ENCODE results near the gene MCC.
"Not testable (repeated sequence)": the region's sequence is repeated elsewhere in the genome, so short reads cannot be mapped to it uniquely, and the experiment has no call there.

Gene MCC

DNA sequence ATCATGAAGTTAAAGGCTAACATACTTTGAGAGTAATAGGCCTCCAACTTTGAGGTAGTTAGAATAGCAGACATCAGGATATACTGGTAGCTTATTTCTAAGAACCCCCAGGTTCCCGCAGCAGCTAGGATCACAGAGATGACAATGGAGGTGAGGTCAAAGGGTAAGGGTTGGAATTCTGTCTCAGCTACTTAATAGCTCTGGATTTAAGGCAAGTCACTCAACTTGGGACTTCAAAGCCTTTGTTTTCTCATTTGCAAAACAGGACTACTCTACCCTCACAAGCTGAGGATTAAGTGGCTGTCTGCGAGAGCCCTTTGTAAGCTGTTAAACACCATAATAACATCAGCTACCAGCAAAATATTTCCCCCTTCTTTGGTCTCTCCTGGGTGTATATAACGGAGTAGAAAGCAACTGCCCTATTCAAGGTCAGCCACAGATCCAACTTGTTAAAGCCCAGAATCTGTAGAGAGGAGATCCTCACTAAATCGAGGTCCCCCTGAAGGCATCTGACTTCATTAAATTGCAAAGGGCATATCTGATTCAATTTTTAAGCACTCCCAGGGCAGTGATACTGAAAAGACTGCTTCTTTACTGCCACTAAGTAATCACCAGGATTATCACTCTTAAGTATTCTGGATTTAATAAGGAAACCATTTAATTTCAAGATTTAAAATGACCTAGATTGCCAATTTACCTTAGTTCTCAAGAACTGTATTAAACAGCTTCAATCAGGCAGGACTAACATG, 407.0 kb downstream of the MCC start:
- no peak for DNase-seq (ENCODE audit: low read depth)

DNA sequence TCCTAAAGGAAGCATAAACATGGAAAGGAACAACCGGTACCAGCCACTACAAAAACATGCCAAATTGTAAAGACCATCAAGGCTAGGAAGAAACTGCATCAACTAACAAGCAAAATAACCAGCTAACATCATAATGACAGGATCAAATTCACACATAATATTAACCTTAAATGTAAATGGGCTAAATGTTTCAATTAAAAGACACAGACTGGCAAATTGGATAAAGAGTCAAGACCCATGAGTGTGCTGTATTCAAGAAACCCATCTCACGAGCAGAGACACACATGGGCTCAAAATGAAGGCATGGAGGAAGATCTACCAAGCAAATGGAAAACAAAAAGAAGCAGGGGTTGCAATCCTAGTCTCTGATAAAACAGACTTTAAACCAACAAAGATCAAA, 411.6 kb downstream of the MCC start:
- DNase-seq (ENCODE audit: low read depth), result not testable (repeated sequence)

DNA sequence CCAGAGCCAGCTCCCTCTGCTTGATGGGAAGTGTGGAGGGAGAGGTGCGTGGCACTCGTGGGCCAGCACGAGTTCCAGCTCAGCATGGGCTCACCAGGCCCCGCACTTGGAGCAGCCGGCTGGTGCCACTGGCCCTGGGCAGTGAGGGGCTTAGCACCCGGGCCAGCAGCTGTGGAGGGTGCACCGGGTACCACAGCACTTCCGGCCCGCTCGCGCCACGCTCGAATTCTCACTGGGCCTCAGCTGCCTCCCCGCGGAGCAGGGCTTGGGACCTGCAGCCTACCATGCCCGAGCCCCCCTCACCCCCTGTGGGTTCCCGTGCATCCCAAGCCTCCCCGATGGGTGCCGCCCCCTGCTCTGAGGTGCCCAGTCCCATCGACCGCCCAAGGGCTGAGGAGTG, 413.2 kb downstream of the MCC start:
- DNase-seq (ENCODE audit: low read depth), result no peak

DNA sequence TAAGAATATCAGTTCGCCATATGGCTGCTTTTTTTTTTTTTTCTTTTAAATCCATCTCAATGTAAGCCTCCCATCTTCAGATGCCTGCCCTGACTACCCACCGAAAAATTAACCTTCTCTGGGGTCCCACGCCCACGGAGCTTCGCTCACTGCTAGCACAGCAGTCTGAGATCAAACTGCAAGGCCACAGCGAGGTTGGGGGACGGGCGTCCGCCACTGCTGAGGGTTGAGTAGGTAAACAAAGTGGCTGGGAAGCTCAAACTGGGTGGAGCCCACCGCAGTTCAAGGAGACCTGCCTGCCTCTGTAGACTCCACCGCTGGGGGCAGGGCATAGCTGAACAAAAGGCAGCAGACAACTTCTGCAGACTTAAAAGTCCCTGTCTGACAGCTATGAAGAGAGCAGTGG, 414.6 kb downstream of the MCC start:
- not testable (repeated sequence) for DNase-seq (ENCODE audit: low read depth)

DNA sequence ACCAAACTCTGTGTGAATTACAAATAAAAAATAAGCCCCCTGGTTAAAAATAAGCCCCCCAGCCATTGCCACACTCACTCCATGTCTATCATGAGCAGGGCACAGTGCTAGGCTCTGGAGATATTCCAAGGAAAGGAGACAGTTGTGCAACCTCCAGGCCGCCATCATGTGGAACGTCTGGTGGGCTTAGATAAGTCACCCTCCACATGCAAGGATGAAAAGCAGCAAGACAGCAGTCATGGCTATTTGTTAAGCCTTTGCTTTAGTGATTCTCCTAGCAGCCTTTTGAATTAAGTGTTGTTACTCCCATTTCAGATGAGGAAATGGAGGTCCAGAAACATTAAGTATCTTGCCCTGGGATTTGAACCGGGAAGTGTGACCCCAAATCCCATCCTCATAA, 416.9 kb downstream of the MCC start:
- no peak for DNase-seq (ENCODE audit: low read depth)

DNA sequence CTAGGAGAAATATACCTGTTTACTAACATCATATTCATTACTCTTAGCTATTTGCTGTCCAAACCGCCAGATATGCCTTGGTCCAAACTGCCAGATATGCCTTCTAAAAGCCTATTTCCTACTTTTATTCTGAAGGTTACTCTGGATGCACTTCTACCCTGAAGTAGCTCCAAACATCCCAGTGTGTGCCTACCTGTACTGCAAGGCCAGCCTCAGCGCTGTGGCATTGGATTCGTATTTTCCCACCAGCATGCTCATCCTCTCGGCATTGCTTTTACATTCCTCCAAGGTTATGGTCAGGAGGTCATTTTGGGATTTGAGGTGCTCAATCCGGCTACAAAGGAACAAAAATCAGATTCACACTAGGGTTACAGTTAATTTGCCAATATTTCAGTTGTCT, 417.4 kb downstream of the MCC start:
- DNase-seq (ENCODE audit: low read depth), result no peak

DNA sequence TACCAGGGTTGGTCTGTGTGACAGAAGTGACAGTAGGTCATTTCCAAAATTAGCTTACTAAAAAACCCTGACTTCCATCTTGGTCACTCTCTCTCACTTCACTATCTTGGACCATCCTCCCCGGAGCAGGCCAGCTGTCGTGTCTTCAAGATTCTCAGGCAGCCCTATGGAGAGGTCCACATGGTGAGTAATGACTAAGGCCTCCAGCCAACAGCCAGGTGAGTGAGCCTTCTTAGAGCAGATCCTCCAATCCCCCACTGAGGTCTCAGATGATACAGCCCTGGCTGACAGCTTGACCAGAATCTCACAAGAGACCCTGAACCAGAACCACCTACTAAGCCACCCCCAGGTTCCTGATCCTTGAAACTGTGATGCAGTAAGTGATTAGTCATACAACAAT, 419.7 kb downstream of the MCC start:
- peak; percentile 46 for DNase-seq (ENCODE audit: low read depth)

DNA sequence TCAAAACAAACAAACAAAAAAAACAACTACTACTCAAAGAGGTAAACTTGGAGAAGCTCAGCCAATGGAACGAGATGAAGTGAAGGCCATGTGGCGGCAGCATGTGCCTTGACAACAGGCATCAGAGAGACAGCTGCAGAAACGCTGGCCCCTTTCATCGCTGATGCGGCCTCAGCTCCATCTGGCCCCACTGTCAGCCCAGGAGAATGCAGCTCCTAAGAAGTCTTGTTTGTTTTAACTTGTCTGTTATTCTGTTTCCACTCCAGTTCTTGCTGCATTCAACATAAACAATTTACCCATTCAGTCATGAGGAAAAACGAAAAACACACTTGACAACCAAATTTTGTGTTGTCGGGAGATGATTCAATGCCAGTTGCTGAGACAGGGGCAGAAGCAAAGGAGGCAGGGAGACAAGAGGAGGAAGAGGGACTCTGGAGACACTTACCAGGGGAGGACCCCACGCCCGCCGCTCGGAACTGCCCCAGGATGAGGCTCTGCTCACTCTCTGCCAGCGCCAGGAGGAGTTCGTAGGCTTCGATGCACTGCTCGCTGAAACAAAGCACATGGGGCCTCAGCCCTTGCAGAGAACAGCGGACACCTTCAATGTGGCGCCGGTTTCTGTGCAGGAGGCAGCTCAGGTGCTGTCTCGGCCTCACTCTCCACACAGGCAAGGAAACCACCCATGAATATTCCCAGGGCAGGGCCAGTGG, 420.5 kb downstream of the MCC start:
- no peak for DNase-seq (ENCODE audit: low read depth)

DNA sequence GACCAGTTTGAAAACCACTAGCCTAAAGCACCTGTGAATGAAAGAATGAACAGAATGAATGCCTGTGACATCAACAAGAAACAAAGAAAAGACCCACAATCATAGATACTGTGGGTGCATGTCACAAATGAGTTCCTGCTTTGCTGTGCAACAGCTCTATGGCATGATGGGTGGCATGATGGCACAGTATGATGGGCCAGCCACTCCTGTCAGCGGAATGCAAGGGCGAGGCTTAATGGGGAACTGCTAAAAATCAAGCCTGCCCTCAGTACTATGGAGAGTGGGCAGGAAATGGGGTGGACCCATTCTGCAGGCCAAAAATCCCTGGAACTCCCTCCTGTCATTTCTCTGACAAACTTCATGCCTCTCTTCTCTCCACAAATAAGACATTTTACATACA, 422.6 kb downstream of the MCC start:
- no peak for DNase-seq (ENCODE audit: low read depth)

DNA sequence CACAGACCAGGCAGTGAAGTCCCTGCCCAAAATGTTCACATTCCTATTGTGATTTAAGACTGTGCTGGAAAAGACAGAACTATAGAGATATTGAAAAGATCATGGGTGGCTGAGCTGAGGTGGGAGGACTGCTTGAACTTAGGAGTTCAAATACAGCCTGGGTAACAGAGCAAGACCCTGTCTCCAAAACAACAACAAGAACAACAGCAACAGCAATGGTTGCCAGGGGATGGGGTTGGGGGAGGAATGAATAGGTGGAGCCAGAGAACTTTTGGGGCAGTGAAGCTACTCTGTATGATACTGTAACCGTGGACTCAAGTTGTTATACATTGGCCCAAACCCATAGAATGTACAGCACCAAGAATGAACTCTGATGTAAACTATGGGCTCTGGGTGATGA, 423.4 kb downstream of the MCC start:
- no peak for DNase-seq (ENCODE audit: low read depth)

DNA sequence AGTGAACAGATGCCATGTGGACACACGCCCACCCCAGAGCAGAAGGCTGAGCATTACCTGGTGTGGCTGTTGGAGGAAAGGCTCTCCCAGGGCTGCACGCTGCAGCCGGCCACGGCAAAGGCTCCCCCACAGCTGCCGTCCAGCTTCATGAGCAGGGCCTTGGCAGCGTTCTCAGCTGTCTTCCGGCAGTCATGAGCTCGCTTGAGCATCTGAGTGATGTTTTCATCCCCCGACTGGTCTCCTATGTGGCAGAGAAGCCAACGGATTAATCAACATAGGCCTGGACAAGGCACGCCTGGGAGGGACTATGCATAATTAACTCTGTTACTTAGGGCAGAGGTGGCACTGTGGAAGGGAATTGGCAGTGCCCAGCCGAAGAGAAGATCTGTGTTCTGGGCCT, 424.3 kb downstream of the MCC start:
- no peak for DNase-seq (ENCODE audit: low read depth)

DNA sequence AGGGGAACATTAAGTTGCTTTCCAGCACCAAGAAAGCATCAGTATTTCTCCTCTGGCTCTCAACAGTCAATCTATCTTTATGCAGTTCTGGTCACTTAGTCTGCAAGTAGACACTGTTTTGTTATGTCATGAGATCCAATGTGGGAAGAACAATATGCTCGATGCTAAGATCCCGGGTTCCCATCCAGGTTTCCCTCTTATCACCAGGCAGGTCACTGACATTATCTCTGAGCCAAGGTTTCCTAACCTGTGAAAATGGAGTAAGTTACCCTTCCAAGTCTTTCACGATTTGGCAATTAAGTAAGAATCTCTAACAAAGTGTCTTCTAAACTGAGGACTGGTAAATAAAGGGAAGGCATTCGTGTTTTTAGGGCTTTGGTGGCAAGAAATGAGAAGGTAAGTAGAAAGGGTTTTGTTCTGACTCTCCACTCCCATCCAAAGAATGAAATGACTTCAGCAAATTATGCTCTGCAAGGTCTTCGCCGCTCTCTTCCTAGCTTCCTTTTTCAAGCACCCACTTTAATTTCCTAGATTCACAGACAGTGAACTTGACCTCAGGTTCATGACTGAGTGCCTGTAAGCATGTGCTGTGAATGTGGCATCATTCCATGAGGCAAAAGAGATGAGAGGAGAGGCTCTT, 425.3 kb downstream of the MCC start:
- no peak for DNase-seq (ENCODE audit: low read depth)

DNA sequence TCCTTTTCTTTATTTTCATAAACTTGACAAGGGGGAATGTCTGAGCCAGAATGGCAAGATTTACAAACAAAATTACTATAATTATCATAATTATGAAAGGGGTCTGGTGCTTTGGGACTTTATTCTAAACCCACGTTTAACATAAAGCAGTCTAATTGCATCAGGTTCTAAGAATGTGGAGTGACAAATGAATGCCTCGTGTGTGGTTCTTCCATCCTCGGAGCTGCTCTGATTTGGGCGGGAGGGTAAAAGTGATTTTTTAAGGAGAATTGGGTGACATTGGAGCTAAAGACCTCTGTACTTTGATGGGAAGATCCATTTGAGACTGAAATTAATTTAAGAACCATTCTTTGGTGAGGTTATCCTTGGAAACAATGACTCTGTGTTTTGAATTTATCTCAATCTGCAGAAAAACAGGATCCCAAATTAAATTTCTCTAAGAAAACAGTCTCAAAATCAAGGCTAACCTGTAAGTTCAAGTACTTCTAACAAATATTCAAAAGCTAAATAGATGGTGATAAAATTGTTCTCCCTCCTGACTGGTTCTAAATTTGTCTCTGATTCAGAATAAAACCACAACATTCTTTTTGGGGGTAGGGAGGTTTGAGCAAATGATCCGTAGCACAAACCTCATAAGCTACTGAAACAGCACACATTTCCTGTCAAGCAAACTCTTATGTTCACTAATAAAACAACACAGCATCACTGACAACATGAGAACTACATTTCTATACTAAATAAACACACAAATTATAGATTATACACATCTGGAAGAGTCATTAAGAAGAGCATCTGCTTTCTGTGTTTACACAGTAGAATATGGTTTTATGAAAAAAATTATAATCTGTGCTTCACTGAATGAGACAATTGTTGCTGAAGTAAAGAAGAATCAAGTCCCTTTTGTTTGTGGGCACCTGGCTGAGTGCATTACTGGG, 426.1 kb downstream of the MCC start:
- DNase-seq (ENCODE audit: low read depth), result peak; percentile 79

DNA sequence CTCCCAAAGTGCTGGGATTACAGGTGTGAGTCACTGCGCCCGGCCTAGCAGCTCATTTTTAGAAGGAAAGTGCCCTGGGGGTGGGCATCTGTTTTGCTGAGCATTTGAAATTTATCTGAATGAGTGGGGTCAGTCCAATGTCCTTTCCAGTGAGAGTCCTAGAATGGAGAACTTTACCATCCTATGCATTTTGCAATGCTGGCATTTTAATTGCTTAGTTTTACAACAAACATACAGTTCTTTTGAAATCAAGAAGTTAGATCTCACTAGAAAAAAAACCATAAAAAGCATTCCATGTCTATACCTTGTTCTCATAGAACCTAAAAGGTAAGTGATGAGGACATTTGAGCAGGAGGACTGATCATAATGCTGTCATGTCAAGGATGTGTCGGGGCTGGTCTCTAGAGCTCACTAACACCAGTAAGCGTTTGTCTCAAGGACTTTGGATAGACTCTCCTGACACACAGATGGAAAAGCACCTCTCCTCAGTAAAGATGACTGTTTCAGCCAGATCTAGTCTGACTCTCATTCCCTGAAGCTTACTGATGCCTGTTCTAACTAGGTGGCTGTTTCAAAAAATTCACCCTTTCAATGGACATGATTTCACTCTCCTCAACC, 427.7 kb downstream of the MCC start:
- no peak for DNase-seq (ENCODE audit: low read depth)

DNA sequence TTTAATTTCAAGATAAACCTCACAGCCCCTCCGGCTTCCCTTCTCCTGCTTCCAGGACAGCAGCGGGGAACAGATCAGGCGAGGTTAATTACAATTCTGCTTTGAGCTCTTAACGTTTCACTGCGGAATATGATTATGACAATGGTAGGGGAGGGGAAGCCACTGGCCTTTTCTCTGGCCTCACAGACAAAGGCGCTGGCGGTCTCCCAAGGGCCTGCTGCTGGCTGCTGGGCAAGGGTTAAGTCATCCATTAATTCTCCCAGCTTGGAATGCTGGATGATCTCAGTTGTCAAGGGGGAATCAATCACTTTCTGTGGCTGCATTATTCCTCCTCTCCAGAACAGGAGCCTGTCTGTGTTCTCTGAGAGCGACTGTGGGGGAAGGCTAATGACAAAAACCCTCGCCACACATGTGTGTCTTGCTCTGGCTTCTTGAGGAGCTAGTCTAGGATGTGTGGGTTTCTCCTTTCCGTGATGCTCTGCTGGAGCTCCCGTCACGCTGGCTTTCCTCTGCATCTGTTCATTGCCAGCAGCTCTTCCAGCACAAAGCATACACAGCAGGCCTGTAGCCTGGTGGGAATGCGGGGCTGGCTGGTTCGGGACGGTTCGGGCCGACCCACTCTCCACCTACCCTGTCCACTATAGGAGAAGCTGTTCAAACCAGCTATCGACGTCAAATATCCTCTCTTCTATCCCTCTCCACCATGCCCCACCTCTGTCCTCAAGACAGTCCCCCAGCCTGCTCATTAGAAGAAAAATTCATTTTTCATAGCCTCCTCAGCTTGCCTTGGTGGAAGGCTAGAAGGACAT, 428.8 kb downstream of the MCC start:
- peak; percentile 87 for DNase-seq (ENCODE audit: low read depth)

DNA sequence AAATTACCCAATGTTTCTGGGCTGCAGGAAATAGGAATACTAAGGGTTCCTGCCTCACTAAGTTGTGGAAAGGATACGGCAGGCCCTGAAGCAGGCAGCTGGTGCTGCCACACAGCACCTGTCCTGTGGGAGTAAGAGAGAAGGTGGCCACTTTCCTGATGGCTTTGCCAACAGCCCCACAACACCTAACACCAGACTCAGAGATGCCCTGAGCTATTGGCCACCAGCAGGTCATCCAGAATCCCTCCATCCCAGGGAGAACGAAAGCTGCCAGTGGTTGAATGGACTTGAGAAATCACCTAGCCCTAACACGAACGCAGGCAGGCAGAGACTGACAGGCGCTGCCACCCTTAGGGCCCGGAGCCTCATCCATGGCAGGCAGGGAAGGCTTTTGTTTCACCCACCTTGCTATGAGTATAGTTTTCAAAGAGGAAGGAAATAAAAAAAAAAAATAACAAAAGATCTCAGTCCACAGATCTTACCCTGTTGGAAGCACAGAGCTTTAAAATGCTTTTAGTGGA, 429.5 kb downstream of the MCC start:
- no peak for DNase-seq (ENCODE audit: low read depth)

DNA sequence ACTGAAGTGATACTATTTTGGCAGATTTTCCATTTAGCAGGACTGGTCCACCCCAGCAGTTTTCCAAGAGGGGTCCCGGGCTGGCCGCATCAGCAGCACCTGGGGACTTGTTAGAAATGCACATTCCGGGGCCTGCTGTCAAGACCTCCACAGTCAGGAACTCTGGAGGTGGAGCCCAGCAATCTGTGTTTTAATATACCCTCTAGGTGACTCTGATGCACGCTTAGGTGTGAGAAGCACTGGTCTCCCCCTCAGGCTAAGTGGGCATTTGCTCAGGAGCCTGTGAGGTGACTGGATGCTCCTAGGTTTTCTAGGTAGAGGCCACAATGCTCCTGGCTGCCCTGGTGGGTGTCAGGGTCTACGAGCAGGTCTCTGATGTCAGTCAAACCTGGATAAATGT, 430.0 kb downstream of the MCC start:
- DNase-seq (ENCODE audit: low read depth), result no peak

DNA sequence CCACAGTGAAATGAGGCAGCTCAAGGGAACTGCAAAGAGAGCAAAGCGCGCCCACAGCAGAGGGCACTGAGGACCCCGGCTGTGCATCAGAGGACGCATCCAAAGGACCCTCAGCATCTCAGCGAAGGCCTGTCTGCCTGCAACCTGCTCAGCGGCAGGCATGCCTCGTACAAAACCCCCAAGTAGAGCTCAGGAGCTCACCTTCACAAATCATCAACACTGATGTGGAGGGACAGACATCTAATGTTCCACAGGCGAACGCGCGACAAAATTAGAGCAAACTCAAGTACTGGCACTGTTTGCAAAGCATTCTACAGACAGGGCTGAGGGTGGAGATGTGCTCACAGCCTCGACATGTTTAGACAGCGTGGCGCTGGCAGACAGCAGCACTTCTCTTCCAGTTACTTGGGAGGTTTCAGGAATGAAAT, 430.7 kb downstream of the MCC start:
- no peak for DNase-seq (ENCODE audit: low read depth)

DNA sequence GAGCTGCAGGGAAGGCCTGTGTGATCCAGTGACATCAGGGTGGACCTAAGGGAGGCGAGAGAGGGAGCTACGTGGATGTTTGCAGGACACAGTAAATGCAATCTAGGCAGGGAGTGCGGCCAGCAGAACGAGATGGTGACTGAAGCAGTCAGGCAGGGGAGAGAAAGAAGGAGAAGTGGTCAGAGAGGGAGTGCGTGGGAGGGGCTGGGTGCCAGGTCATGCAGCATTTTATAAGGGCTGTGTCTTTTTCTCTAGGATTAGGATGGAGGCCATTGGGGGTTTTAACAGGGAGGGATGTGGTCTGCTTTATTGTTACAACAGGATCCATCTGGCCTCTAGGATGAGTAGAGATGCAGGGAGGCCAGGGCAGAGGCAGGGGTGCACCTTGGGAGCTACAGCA, 431.3 kb downstream of the MCC start:
- DNase-seq (ENCODE audit: low read depth), result no peak

DNA sequence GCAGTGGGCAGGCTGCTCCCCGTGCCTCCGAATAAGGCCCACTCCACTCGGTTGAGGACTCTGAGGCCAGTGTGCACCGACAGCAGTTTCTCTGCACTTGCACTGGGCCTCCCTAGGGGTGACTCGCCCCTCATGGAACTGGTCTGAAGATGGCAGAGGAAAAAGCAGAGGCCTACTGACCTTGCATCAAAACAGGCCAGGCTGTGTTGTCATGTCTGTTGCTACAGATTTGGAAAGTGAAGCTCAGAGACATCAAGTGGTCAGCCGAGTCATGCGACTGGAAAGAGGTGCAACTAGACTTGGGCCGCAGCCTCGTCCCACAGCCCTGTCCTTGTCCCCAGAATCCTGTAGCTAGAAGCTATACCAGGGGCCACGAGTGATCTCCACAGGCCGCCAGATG, 433.4 kb downstream of the MCC start:
- peak; percentile 82 for DNase-seq (ENCODE audit: low read depth)
